Mesenchymal stem cell (in vitro differentiated cells and primary cell): ENCODE measurements around the gene OXA1L. TPM values are rescaled to one million over a fixed set of nuclear protein-coding genes. Genes with fewer than 3 reads are reported as not detected.

ENCODE experiments used
- DNase-seq: peaks from one replicate; pipeline ENCODE4 v3.0.0-alpha.2; 2013
- H2AFZ ChIP-seq: one replicate; pipeline ENCODE4 v1.6.1; 2013; ENCODE audit warnings: low read depth, mild to moderate bottlenecking, control low read depth, inconsistent platforms, low read length, moderate library complexity
- H2AK5ac ChIP-seq: 2 replicates; pipeline ENCODE4 v1.6.1; 2013; ENCODE audit warnings: low read length, moderate library complexity, mild to moderate bottlenecking, inconsistent platforms; ENCODE audit not compliant: severe bottlenecking
- H2BK120ac ChIP-seq: one replicate; pipeline ENCODE4 v1.6.1; 2013; ENCODE audit warnings: low read depth, mild to moderate bottlenecking, inconsistent platforms, low read length, moderate library complexity
- H2BK12ac ChIP-seq, 2 experiments: one replicate each; pipeline ENCODE4 v1.6.1; 2013; ENCODE audit warnings: inconsistent platforms in 2 of 2, low read length in 2 of 2, mild to moderate bottlenecking in 2 of 2, moderate library complexity in 2 of 2, control low read depth in 1 of 2
- H2BK15ac ChIP-seq: one replicate; pipeline ENCODE4 v1.6.1; 2013; ENCODE audit warnings: mild to moderate bottlenecking, low read depth, inconsistent platforms; ENCODE audit not compliant: poor library complexity, severe bottlenecking
- H2BK5ac ChIP-seq: 2 replicates; pipeline ENCODE4 v1.6.1; 2013; ENCODE audit warnings: low read depth, mild to moderate bottlenecking, low read length, control low read depth, inconsistent platforms; ENCODE audit not compliant: poor library complexity, severe bottlenecking
- H3K14ac ChIP-seq, 2 experiments: one replicate each; pipeline ENCODE4 v1.6.1; 2013; ENCODE audit warnings: inconsistent platforms in 2 of 2, low read length in 2 of 2, control low read depth in 1 of 2, mild to moderate bottlenecking in 1 of 2, moderate library complexity in 1 of 2
- H3K18ac ChIP-seq, 2 experiments: one replicate each; pipeline ENCODE4 v1.6.1; 2013; ENCODE audit warnings: inconsistent platforms in 2 of 2, low read length in 2 of 2, control low read depth in 1 of 2, low read depth in 1 of 2, mild to moderate bottlenecking in 1 of 2
- H3K23ac ChIP-seq, 2 experiments: one replicate each; pipeline ENCODE4 v1.6.1; 2013; ENCODE audit warnings: inconsistent platforms in 2 of 2, low read length in 2 of 2, mild to moderate bottlenecking in 2 of 2, moderate library complexity in 2 of 2, control low read depth in 1 of 2
- H3K27ac ChIP-seq: 2 replicates; pipeline ENCODE4 v1.5.1; 2013; ENCODE audit warnings: mild to moderate bottlenecking, moderate library complexity, low read length, control low read depth, inconsistent platforms; ENCODE audit not compliant: poor library complexity, severe bottlenecking
- H3K27me3 ChIP-seq, 2 experiments: 2 replicates each; pipeline versions ENCODE4 v1.6.1 to v1.7.0; 2013; ENCODE audit warnings: low read length in 2 of 2, mild to moderate bottlenecking in 2 of 2, moderate library complexity in 2 of 2, control low read depth in 1 of 2, inconsistent platforms in 1 of 2; ENCODE audit not compliant: control insufficient read depth in 1 of 2, insufficient read depth in 1 of 2
- H3K36me3 ChIP-seq, 2 experiments: 2 replicates each; pipeline versions ENCODE4 v1.6.1 to v1.7.0; 2013; ENCODE audit warnings: low read length in 2 of 2, control low read depth in 1 of 2, inconsistent platforms in 1 of 2, low read depth in 1 of 2, mild to moderate bottlenecking in 1 of 2; ENCODE audit not compliant: insufficient read depth in 2 of 2, control insufficient read depth in 1 of 2
- H3K4ac ChIP-seq, 2 experiments: one replicate each; pipeline ENCODE4 v1.6.1; 2013; ENCODE audit warnings: inconsistent platforms in 2 of 2, low read length in 2 of 2, mild to moderate bottlenecking in 2 of 2, moderate library complexity in 2 of 2, control low read depth in 1 of 2, low read depth in 1 of 2
- H3K4me1 ChIP-seq: 2 replicates; pipeline ENCODE4 v1.6.1; 2013; ENCODE audit warnings: low read depth, low read length, control low read depth; ENCODE audit not compliant: control insufficient read depth, insufficient read depth
- H3K4me2 ChIP-seq: 2 replicates; pipeline ENCODE4 v1.6.1; 2013; ENCODE audit warnings: low read length, mild to moderate bottlenecking, inconsistent platforms; ENCODE audit not compliant: poor library complexity, severe bottlenecking
- H3K4me3 ChIP-seq, 2 experiments: 2 replicates each; pipeline versions ENCODE4 v1.5.1 to v1.7.0; 2013; ENCODE audit warnings: low read length in 2 of 2, mild to moderate bottlenecking in 2 of 2, control low read depth in 1 of 2, low read depth in 1 of 2; ENCODE audit not compliant: insufficient read depth in 1 of 2
- H3K79me1 ChIP-seq: replicated peaks from 2 replicates; pipeline ENCODE4 v1.6.1; 2013; ENCODE audit warnings: mild to moderate bottlenecking, control low read depth, low read length, inconsistent platforms; ENCODE audit not compliant: poor library complexity, severe bottlenecking
- H3K9ac ChIP-seq: 2 replicates; pipeline ENCODE4 v1.7.0; 2013; ENCODE audit warnings: mild to moderate bottlenecking, low read length, moderate library complexity
- H3K9me3 ChIP-seq: 2 replicates; pipeline ENCODE4 v1.7.0; 2013; ENCODE audit warnings: mild to moderate bottlenecking, low read length; ENCODE audit not compliant: control insufficient read depth
- H4K8ac ChIP-seq: one replicate; pipeline ENCODE4 v1.6.1; 2013; ENCODE audit warnings: inconsistent platforms, mild to moderate bottlenecking, low read length, moderate library complexity
- H4K91ac ChIP-seq: one replicate; pipeline ENCODE4 v1.6.1; 2013; ENCODE audit warnings: mild to moderate bottlenecking, low read length, inconsistent platforms
- WGBS: methylation state at CpG from one replicate; pipeline ENCODE4 v1.1.7; 2013; ENCODE audit warnings: mixed read lengths; 5-methylcytosine and 5-hydroxymethylcytosine counted together
- small RNA-seq: library from polyadenylated mRNA; stranded (forward); fragments of <200 nt; extraction: miRNeasy Mini kit (QIAGEN cat#:217004); gene quantifications from one replicate; pipeline ENCODE3, GENCODE V24; 2013; ENCODE audit warnings: low read depth

Gene OXA1L

DNA sequence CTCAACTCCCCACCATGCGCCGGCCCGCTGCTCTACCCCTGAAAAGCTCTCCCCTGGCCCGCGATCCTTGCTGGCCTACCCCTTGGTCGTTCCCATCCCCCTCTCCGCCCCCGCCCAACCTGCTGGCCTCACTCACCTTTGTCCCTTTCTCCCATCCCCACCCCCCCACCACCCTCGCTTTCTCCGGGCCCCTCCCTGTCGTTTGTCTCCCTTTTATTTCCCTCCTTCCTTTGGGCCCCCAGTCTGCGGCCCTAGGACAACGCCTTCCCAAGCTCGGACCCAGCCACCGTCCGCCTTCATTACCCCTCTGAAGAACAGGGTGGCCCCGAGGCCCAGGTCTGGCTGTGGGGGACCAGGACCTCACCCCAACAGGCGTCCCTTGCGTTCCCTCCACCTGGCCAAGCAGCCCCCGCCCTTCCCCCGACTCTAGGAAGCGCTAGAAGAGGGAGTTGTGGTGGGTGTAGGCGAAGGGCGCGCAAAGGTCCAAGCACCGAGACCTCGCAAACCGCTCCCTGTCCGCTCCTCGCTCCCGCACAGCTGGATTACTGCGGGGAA, 55.6 kb downstream of the OXA1L start:
- Histone ChIP-seq H3K27me3 (no peaks in the 10 kb centered on the region), H3K9me3 (no peaks in the 10 kb centered on the region), H3K23ac (no peak overlapping the region), H2AFZ (no peak overlapping the region), H3K4me1 (peaks cover 32% of the 10 kb centered on the region), H4K8ac (peak overlapping the region; percentile 86), H3K9ac (peak overlapping the region; percentile 67), H2AK5ac (peak overlapping the region; percentile 80), H3K18ac (peak overlapping the region; percentile 6 to 76), H3K4me2 (no peak overlapping the region), H3K4me3 (peak overlapping the region in 1 of 2 experiments; percentile 57), H2BK15ac (peak overlapping the region; percentile 39), H4K91ac (peak overlapping the region; percentile 67), H3K4ac (peak overlapping the region; percentile 5 to 69), H3K14ac (no peak overlapping the region), H2BK12ac (peak overlapping the region; percentile 69 to 75), H3K79me1 (no peaks in the 10 kb centered on the region), H2BK5ac (peak overlapping the region; percentile 80), H3K36me3 (peaks cover 0 to 2% of the 10 kb centered on the region in 2 experiments), H2BK120ac (peak overlapping the region; percentile 86), H3K27ac (peak overlapping the region; percentile 63)
- no peak for DNase-seq
- WGBS, result 45% methylated on average over 22 of the region's 32 CpGs

Small RNA genes within 50 kb of the gene (small RNA-seq; reads per million reads assigned to genes)
- gene RF00588, result not detected
